ENCODE measurements around the gene TPD52L1.

GRCh38 chr6:125216015-125216414 lies 62.4 kb downstream of the TPD52L1 start:
- TF ChIP-seq, protein P1, sequence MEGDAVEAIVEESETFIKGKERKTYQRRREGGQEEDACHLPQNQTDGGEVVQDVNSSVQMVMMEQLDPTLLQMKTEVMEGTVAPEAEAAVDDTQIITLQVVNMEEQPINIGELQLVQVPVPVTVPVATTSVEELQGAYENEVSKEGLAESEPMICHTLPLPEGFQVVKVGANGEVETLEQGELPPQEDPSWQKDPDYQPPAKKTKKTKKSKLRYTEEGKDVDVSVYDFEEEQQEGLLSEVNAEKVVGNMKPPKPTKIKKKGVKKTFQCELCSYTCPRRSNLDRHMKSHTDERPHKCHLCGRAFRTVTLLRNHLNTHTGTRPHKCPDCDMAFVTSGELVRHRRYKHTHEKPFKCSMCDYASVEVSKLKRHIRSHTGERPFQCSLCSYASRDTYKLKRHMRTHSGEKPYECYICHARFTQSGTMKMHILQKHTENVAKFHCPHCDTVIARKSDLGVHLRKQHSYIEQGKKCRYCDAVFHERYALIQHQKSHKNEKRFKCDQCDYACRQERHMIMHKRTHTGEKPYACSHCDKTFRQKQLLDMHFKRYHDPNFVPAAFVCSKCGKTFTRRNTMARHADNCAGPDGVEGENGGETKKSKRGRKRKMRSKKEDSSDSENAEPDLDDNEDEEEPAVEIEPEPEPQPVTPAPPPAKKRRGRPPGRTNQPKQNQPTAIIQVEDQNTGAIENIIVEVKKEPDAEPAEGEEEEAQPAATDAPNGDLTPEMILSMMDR (conservative IDR thresholded peaks at IDR 0.05; ENCODE audit: low read depth, low read length): no peak
- TF ChIP-seq BHLHE40 (IDR thresholded peaks at IDR 0.05; ENCODE audit: low read depth, low read length): no peak
- TF ChIP-seq POLR2A (IDR thresholded peaks at IDR 0.05; ENCODE audit: low read depth, low read length): no peak
- TF ChIP-seq SMC3 (IDR thresholded peaks at IDR 0.05; ENCODE audit: low read depth, low read length): no peak
- no peak for TF ChIP-seq MAFK (IDR thresholded peaks at IDR 0.05; ENCODE audit: low read depth, low read length)
- TF ChIP-seq, protein P2, sequence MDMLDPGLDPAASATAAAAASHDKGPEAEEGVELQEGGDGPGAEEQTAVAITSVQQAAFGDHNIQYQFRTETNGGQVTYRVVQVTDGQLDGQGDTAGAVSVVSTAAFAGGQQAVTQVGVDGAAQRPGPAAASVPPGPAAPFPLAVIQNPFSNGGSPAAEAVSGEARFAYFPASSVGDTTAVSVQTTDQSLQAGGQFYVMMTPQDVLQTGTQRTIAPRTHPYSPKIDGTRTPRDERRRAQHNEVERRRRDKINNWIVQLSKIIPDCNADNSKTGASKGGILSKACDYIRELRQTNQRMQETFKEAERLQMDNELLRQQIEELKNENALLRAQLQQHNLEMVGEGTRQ (IDR thresholded peaks at IDR 0.05; ENCODE audit: low read depth, low read length): no peak
- no peak for TF ChIP-seq CEBPB (IDR thresholded peaks at IDR 0.05; ENCODE audit: low read depth, low read length)
- no peak for TF ChIP-seq RFX5 (IDR thresholded peaks at IDR 0.05; ENCODE audit: low read depth, low read length)
- TF ChIP-seq MXI1 (IDR thresholded peaks at IDR 0.05; ENCODE audit: borderline replicate concordance, low read depth, low read length): no peak

Data from IMR-90 (cell line).